Measurements from ENCODE around the gene CLIC4. TPM values are rescaled to one million over a fixed set of nuclear protein-coding genes. Genes with fewer than 3 reads are reported as not detected.

The CLIC4 gene
- total and polyA plus RNA-seq, 10 of the 15 experiments (the other 5 are each of a cell fraction or from before 2014, with no cell fraction given): 20.4 to 107 (median 69.6) TPM

GRCh38 chr1:24748191-24749121 is 3.2 kb downstream of the CLIC4 start (continued):
- TF ChIP-seq SPI1 (IDR thresholded peaks at IDR 0.05; ENCODE audit: borderline replicate concordance, insufficient read depth, low read depth, low read length) (no peak), MTA2 (IDR thresholded peaks at IDR 0.05; ENCODE audit: low read depth) (peak; percentile 37; the same call in 1 of the 2 replicates), TCF3 (IDR thresholded peaks at IDR 0.05; ENCODE audit: borderline replicate concordance, insufficient read depth, low read depth, low read length) (peak; percentile 21; the same call in 1 of the 2 replicates), DPF2 (IDR thresholded peaks at IDR 0.05) (peak; percentile 81), PBX3 (IDR thresholded peaks at IDR 0.05; ENCODE audit: insufficient replicate concordance, low read depth, low read length) (no peak), MXI1 (IDR thresholded peaks at IDR 0.05; ENCODE audit: low read depth, low read length) (no peak), SP1 (IDR thresholded peaks at IDR 0.05; ENCODE audit: low read depth, low read length) (no peak), ZNF217 (IDR thresholded peaks at IDR 0.05) (peak; percentile 18; the same call in 1 of the 2 replicates), POU2F2 (IDR thresholded peaks at IDR 0.05; ENCODE audit: borderline replicate concordance, low read depth, low read length) (peak; percentile 99), ZNF687 (IDR thresholded peaks at IDR 0.05) (no peak), ATF7 (IDR thresholded peaks at IDR 0.05; ENCODE audit: low read depth) (peak; percentile 42), YY1 (IDR thresholded peaks at IDR 0.05; ENCODE audit: low read depth, low read length) (no peak), IKZF1 (conservative IDR thresholded peaks at IDR 0.05) (peak; percentile 85), MAX (IDR thresholded peaks at IDR 0.05; ENCODE audit: low read depth, low read length) (no peak), NBN (IDR thresholded peaks at IDR 0.05) (peak; percentile 83), TAF1 (IDR thresholded peaks at IDR 0.05; ENCODE audit: borderline replicate concordance, low read depth, low read length) (no peak)
- TF ChIP-seq, protein P1, sequence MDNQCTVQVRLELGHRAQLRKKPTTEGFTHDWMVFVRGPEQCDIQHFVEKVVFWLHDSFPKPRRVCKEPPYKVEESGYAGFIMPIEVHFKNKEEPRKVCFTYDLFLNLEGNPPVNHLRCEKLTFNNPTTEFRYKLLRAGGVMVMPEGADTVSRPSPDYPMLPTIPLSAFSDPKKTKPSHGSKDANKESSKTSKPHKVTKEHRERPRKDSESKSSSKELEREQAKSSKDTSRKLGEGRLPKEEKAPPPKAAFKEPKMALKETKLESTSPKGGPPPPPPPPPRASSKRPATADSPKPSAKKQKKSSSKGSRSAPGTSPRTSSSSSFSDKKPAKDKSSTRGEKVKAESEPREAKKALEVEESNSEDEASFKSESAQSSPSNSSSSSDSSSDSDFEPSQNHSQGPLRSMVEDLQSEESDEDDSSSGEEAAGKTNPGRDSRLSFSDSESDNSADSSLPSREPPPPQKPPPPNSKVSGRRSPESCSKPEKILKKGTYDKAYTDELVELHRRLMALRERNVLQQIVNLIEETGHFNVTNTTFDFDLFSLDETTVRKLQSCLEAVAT (IDR thresholded peaks at IDR 0.05): peak; percentile 62
- TF ChIP-seq, protein P2, sequence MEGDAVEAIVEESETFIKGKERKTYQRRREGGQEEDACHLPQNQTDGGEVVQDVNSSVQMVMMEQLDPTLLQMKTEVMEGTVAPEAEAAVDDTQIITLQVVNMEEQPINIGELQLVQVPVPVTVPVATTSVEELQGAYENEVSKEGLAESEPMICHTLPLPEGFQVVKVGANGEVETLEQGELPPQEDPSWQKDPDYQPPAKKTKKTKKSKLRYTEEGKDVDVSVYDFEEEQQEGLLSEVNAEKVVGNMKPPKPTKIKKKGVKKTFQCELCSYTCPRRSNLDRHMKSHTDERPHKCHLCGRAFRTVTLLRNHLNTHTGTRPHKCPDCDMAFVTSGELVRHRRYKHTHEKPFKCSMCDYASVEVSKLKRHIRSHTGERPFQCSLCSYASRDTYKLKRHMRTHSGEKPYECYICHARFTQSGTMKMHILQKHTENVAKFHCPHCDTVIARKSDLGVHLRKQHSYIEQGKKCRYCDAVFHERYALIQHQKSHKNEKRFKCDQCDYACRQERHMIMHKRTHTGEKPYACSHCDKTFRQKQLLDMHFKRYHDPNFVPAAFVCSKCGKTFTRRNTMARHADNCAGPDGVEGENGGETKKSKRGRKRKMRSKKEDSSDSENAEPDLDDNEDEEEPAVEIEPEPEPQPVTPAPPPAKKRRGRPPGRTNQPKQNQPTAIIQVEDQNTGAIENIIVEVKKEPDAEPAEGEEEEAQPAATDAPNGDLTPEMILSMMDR (IDR thresholded peaks at IDR 0.05 in 2 of 3, conservative IDR thresholded peaks at IDR 0.05 in 1 of 3; ENCODE audit: control insufficient read depth in 2 of 3, extremely low read depth in 1 of 3, insufficient read depth in 1 of 3, low read depth in 3 of 3, low read length in 3 of 3): 0 out of 6 replicates have a peak, but pooled peaks of 1 of the 3 experiments have one; percentile 11
